Measurements from ENCODE around the gene OCA2.

DNA sequence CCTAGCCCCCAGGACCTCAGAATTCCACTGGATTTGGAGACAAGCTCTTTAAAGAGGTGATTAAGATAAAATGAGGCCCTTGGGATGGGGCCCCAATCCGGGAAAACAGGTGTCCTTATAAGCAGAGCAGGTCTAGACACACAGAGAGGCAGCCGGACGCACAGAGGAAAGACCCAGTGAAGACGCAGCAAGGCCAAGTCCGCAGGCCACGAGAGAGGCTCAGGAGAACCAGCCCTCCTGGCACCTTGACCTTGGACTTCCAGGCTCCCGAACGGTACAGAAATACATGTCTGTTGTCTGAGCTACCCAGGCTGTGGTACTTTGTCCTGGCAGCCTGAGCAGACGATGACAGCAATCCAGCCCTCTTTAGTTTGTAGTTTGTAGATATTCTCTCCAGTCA lies 324.5 kb downstream of the OCA2 start:
- TF ChIP-seq EZH2phosphoT487 (IDR thresholded peaks at IDR 0.05; ENCODE audit: borderline replicate concordance) (no peak), CTCF (conservative IDR thresholded peaks at IDR 0.05; ENCODE audit: low read length) (no peak)

All from Loucy (cell line).